ENCODE measurements around the gene GAA. TPM values are rescaled to one million over a fixed set of nuclear protein-coding genes. Genes with fewer than 3 reads are reported as not detected.

Gene GAA
- total RNA-seq, 2 experiments from 2014 or later: 43.2 to 51.6 TPM

GRCh38 chr17:80115159-80115558 is 13.8 kb downstream of the GAA start:
- H4K20me1 ChIP-seq (ENCODE audit: insufficient read depth, low read length): no peaks in the 10 kb centered on the region
- H3K9me2 ChIP-seq (ENCODE audit: insufficient read depth, low read length): no peaks in the 10 kb centered on the region
- TF ChIP-seq EZH2phosphoT487 (IDR thresholded peaks at IDR 0.05; ENCODE audit: borderline replicate concordance, low read depth, low read length): no peak
- no peak for TF ChIP-seq CTCF (conservative IDR thresholded peaks at IDR 0.05; ENCODE audit: low read length)
- H3K79me2 ChIP-seq (ENCODE audit: insufficient read depth, low read depth, low read length): no peaks in the 10 kb centered on the region
- no peak overlapping the region for H3K4me3 ChIP-seq (ENCODE audit: low read depth, low read length, poor library complexity, severe bottlenecking)
- no peak overlapping the region for H3K27ac ChIP-seq (ENCODE audit: low read depth, low read length, poor library complexity, severe bottlenecking)
- peaks cover 8% of the 10 kb centered on the region for H3K4me1 ChIP-seq (ENCODE audit: insufficient read depth, low read length, poor library complexity, severe bottlenecking)
- intact Hi-C loops (cut with micrococcal nuclease; ENCODE audit: unreplicated experiment): no loop called here
- no peak overlapping the region for H2AFZ ChIP-seq (ENCODE audit: low read length)
- DNase-seq (ENCODE audit: low spot score): no peak
- no peaks in the 10 kb centered on the region for H3K36me3 ChIP-seq (ENCODE audit: insufficient read depth, low read length)
- no peak overlapping the region for H3K4me2 ChIP-seq (ENCODE audit: low read length)
- CTCF ChIA-PET (ENCODE audit: unreplicated experiment): interaction anchor here (0.9 kb wide), 1 partner anchor 12 kb away, joined by 3 read pairs; no protein-coding TSS in a partner anchor
- POLR2A ChIA-PET: interaction anchor here (0.7 kb wide), 1 partner anchor 36 kb away, joined by 3 read pairs; no protein-coding TSS in a partner anchor
- no TSS peak for BruUV-seq (replicated peaks)
- no peaks in the 10 kb centered on the region for H3K9me3 ChIP-seq (ENCODE audit: low read length)

- TF ChIP-seq EZH2phosphoT487 (IDR thresholded peaks at IDR 0.05; ENCODE audit: borderline replicate concordance, low read depth, low read length) (no peak), CTCF (conservative IDR thresholded peaks at IDR 0.05; ENCODE audit: low read length) (no peak)
- no peak overlapping the region for H2AFZ ChIP-seq (ENCODE audit: low read length)
- DNase-seq (ENCODE audit: low spot score): no peak
- H3K4me1 ChIP-seq (ENCODE audit: insufficient read depth, low read length, poor library complexity, severe bottlenecking): peaks cover 8% of the 10 kb centered on the region
- ChIA-PET POLR2A (no interaction called here), CTCF (ENCODE audit: unreplicated experiment) (no interaction called here)
- H3K79me2 ChIP-seq (ENCODE audit: insufficient read depth, low read depth, low read length): no peaks in the 10 kb centered on the region
- no peaks in the 10 kb centered on the region for H3K36me3 ChIP-seq (ENCODE audit: insufficient read depth, low read length)
- intact Hi-C loops (cut with micrococcal nuclease; ENCODE audit: unreplicated experiment): no loop called here
- no TSS peak for BruUV-seq (replicated peaks)
- H3K9me2 ChIP-seq (ENCODE audit: insufficient read depth, low read length): no peaks in the 10 kb centered on the region
- no peak overlapping the region for H3K4me2 ChIP-seq (ENCODE audit: low read length)
- H3K27ac ChIP-seq (ENCODE audit: low read depth, low read length, poor library complexity, severe bottlenecking): no peak overlapping the region
- H4K20me1 ChIP-seq (ENCODE audit: insufficient read depth, low read length): no peaks in the 10 kb centered on the region
- no peaks in the 10 kb centered on the region for H3K9me3 ChIP-seq (ENCODE audit: low read length)
- H3K4me3 ChIP-seq (ENCODE audit: low read depth, low read length, poor library complexity, severe bottlenecking): no peak overlapping the region
Measured at GRCh38 chr17:80116276-80116920, 15.0 kb downstream of the GAA start.

GRCh38 chr17:80116921-80117380 is 15.6 kb downstream of the GAA start:
- CTCF ChIA-PET (ENCODE audit: unreplicated experiment): no interaction called here
- POLR2A ChIA-PET: no interaction called here
- H3K79me2 ChIP-seq (ENCODE audit: insufficient read depth, low read depth, low read length): no peaks in the 10 kb centered on the region

More at GRCh38 chr17:80116921-80117380, 15.6 kb downstream of the GAA start:
- no peaks in the 10 kb centered on the region for H3K9me3 ChIP-seq (ENCODE audit: low read length)
- intact Hi-C loops (cut with micrococcal nuclease; ENCODE audit: unreplicated experiment): no loop called here
- no peaks in the 10 kb centered on the region for H3K36me3 ChIP-seq (ENCODE audit: insufficient read depth, low read length)
- H3K4me2 ChIP-seq (ENCODE audit: low read length): no peak overlapping the region
- H3K4me1 ChIP-seq (ENCODE audit: insufficient read depth, low read length, poor library complexity, severe bottlenecking): peaks cover 8% of the 10 kb centered on the region
- no peaks in the 10 kb centered on the region for H4K20me1 ChIP-seq (ENCODE audit: insufficient read depth, low read length)
- no peaks in the 10 kb centered on the region for H3K9me2 ChIP-seq (ENCODE audit: insufficient read depth, low read length)
- TF ChIP-seq CTCF (conservative IDR thresholded peaks at IDR 0.05; ENCODE audit: low read length): no peak
- TF ChIP-seq EZH2phosphoT487 (IDR thresholded peaks at IDR 0.05; ENCODE audit: borderline replicate concordance, low read depth, low read length): no peak
- no peak overlapping the region for H3K4me3 ChIP-seq (ENCODE audit: low read depth, low read length, poor library complexity, severe bottlenecking)
- no peak overlapping the region for H3K27ac ChIP-seq (ENCODE audit: low read depth, low read length, poor library complexity, severe bottlenecking)
- no TSS peak for BruUV-seq (replicated peaks)
- DNase-seq (ENCODE audit: low spot score): no peak
- H2AFZ ChIP-seq (ENCODE audit: low read length): no peak overlapping the region
